Lower lobe of right lung (tissue), 2 donors: Measurements from ENCODE around the gene MYZAP. TPM values are rescaled to one million over a fixed set of nuclear protein-coding genes. Genes with fewer than 3 reads are reported as not detected.

Experiments
- ATAC-seq, 2 donors: fragments of 200-7000 bp; cut with Tn5 transposase; one replicate each; pipeline ENCODE4 v1.9.1; 2020 to 2022; ENCODE audit warnings: mild to moderate bottlenecking in 2 of 2, moderate library complexity in 2 of 2
- DNase-seq: peaks from one replicate; pipeline ENCODE4 v3.0.0-alpha.2; 2020
- H3K27ac ChIP-seq: fragments of 200-600 bp; one replicate; pipeline ENCODE4 v1.8.0; 2022
- H3K27me3 ChIP-seq: fragments of 200-600 bp; one replicate; pipeline ENCODE4 v1.8.0; 2022; ENCODE audit warnings: low read depth
- H3K36me3 ChIP-seq: fragments of 200-600 bp; one replicate; pipeline ENCODE4 v1.8.0; 2022; ENCODE audit warnings: mild to moderate bottlenecking
- H3K4me1 ChIP-seq: fragments of 200-600 bp; one replicate; pipeline ENCODE4 v1.8.0; 2022
- H3K4me3 ChIP-seq: fragments of 200-600 bp; one replicate; pipeline ENCODE4 v1.8.0; 2022; ENCODE audit warnings: mild to moderate bottlenecking
- H3K9me3 ChIP-seq: fragments of 200-600 bp; one replicate; pipeline ENCODE4 v1.8.0; 2022
- intact Hi-C: fragments of 100-400 bp; cut with DNase I; formaldehyde crosslinking; loops from one replicate; pipeline ENCODE4 v1.11.0; 2022
- total RNA-seq: library from RNA; stranded (reverse); fragmentation: NEBNext Ultra II Directional; extraction: Animal tissue kit (Norgen Biotek cat#: 25700); gene quantifications from one replicate; pipeline ENCODE4 v1.2.1, GENCODE V29; 2021
- TF ChIP-seq, protein P1 (sequence below): fragments of 200-600 bp; IDR thresholded peaks from one replicate; pipeline ENCODE4 v1.8.0; 2022; ENCODE audit warnings: antibody characterized with exemption, mild to moderate bottlenecking
- donor health status: DM: no; HTN: yes; CAD: no; lungs with severe emphysema.

The MYZAP gene
- total RNA-seq, 1 donor from 2014 or later = 41.3 TPM

DNA sequence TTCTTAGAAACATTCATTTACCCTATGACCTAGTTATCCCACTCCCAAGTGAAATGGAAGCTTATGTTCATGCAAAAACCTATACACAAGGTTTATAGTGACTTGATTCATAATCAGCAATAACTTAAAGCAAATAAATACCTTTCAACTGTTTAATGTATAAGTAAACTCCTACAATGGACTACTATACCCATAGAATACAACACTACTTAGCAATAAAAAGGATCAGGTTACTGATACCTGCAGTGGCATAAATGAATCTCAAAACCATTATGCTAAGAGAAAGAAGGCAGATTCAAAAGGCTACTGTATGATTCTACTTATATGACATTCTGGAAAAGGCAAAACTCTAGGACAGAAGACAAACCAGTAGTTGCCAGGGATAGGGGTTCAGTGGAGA, 106.5 kb downstream of the MYZAP start:
- H3K27me3 ChIP-seq = no peaks in the 10 kb centered on the region
- H3K36me3 ChIP-seq = no peaks in the 10 kb centered on the region
- H3K4me1 ChIP-seq = no peaks in the 10 kb centered on the region
- TF ChIP-seq, protein P1, sequence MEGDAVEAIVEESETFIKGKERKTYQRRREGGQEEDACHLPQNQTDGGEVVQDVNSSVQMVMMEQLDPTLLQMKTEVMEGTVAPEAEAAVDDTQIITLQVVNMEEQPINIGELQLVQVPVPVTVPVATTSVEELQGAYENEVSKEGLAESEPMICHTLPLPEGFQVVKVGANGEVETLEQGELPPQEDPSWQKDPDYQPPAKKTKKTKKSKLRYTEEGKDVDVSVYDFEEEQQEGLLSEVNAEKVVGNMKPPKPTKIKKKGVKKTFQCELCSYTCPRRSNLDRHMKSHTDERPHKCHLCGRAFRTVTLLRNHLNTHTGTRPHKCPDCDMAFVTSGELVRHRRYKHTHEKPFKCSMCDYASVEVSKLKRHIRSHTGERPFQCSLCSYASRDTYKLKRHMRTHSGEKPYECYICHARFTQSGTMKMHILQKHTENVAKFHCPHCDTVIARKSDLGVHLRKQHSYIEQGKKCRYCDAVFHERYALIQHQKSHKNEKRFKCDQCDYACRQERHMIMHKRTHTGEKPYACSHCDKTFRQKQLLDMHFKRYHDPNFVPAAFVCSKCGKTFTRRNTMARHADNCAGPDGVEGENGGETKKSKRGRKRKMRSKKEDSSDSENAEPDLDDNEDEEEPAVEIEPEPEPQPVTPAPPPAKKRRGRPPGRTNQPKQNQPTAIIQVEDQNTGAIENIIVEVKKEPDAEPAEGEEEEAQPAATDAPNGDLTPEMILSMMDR = no peak
- H3K27ac ChIP-seq = no peak overlapping the region
- intact Hi-C loops = no loop called here
- no peaks in the 10 kb centered on the region for H3K9me3 ChIP-seq
- DNase-seq (no peak), ATAC-seq (no peak)
- H3K4me3 ChIP-seq = no peak overlapping the region

DNA sequence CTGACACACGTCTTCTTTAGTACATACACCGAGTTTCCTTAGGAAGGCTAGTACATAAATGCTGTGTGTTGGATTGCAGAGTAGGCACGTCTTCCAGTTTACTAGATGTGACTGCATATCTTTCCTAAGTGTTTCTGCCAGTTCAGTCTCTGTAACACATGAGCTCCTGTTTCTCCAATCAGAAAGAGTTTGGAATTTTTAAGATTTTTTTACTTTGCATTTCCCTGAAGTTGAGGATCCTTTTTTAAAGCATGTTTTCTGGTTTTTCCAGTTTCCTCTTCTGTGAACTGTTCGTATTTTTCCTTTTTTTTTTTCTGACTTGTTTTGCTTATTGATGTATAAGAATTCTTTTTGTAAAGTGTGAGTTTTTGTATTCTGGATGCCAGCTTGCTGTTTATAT, 107.3 kb downstream of the MYZAP start:
- H3K4me1 ChIP-seq = no peaks in the 10 kb centered on the region
- DNase-seq (no peak), ATAC-seq (no peak)
- H3K36me3 ChIP-seq = no peaks in the 10 kb centered on the region
- no peaks in the 10 kb centered on the region for H3K9me3 ChIP-seq
- H3K27ac ChIP-seq = no peak overlapping the region
- TF ChIP-seq, protein P1 = no peak
- intact Hi-C loops = no loop called here
- H3K27me3 ChIP-seq = no peaks in the 10 kb centered on the region
- no peak overlapping the region for H3K4me3 ChIP-seq

DNA sequence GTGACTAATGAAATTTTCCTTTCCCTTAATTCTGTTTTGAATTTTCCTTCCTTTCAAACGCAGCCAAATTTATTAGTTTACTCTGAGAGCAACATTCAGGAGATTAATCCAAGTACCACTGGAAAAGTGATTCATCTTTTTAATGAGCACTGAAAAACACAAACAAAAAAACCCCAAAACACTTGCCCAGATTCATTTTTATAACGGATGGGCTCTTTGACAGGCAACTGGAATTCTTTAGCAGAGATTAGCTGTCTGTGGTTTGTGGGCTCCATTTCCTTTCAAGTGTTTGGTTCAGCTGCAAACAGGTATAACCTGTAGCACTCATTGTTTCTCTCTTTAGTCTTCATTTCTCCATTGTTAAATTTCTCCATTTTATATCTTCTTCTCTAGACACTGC, 111.7 kb downstream of the MYZAP start:
- no peaks in the 10 kb centered on the region for H3K9me3 ChIP-seq
- no peaks in the 10 kb centered on the region for H3K27me3 ChIP-seq
- no peaks in the 10 kb centered on the region for H3K36me3 ChIP-seq
- no peak for DNase-seq
- no peak overlapping the region for H3K4me3 ChIP-seq
- H3K27ac ChIP-seq = no peak overlapping the region
- TF ChIP-seq, protein P1 = no peak
- ATAC-seq = no peak
- intact Hi-C loops = no loop called here
- H3K4me1 ChIP-seq = peaks cover 15% of the 10 kb centered on the region

DNA sequence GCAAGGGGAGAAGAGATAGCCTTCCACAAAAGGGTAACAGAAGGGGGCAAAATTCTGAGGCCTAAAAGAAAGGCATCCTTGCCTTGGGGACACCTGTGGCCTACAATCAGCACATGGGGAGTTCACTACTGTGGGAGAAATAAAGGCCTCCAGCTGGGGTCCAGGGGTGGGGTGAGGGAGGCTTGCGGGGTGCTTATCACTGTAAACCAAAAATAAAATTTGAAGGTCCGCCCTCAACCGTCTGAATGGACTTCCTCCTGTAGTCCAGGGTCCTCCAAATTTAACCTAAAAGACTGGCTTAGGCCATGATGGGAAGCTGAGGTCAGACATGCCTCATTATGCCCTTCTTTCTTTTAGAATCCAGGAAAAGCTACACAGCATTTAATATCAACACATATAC, 112.7 kb downstream of the MYZAP start:
- Histone ChIP-seq H3K27me3 (no peaks in the 10 kb centered on the region), H3K4me3 (no peak overlapping the region), H3K9me3 (no peaks in the 10 kb centered on the region), H3K36me3 (peaks cover 8% of the 10 kb centered on the region), H3K4me1 (peaks cover 21% of the 10 kb centered on the region), H3K27ac (no peak overlapping the region)
- DNase-seq (no peak), ATAC-seq (no peak)
- TF ChIP-seq, protein P1 = no peak
- intact Hi-C loops = no loop called here

DNA sequence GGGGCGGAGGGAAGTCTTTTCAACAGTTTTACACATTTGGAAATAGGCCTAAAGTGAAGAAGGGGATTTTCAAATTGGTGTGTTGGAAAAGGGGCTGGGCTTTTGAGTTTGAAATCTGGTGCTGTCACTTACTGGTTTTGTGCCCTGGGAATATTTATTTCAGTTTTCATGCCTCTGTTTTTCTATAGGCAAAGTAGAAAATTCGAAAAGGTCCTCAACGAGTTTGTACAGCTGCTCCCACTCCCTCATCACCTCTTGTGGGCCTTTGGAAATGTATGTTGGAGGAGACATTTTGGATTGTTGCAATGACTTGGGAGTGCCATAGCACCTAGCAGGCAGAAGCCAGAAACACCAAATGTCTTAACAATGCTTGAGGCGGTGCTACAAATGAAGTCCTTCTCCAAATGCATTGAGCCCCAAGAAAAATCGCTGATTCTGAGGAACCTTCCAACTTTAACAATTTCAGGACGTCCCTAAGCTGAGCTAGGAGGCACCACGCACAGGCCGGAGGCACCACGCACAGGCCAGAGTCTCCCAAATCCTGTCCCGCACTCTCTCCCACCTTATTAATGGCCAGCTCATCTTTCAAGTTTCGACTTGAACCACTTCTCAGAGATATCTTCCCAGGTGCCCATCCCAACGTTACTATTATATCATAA, 114.2 kb downstream of the MYZAP start:
- Histone ChIP-seq H3K36me3 (peaks cover 22% of the 10 kb centered on the region), H3K27ac (peak overlapping the region; percentile 95), H3K9me3 (no peaks in the 10 kb centered on the region), H3K4me1 (peaks cover 28% of the 10 kb centered on the region), H3K27me3 (no peaks in the 10 kb centered on the region), H3K4me3 (peak overlapping the region; percentile 75)
- DNase-seq (no peak), ATAC-seq (peak; percentile 5 to 11)
- intact Hi-C loops = no loop called here
- TF ChIP-seq, protein P1 = no peak
